Psoas muscle (tissue), 8 donors: ENCODE results near the gene SRPK2. TPM values are rescaled to one million over a fixed set of nuclear protein-coding genes. Genes with fewer than 3 reads are reported as not detected.
"Not testable (repeated sequence)": the region's sequence is repeated elsewhere in the genome, so short reads cannot be mapped to it uniquely, and the experiment has no call there.

ENCODE experiments used
- ATAC-seq, 4 donors: fragments of 200-7000 bp; cut with Tn5 transposase; one replicate each; pipeline ENCODE4 v1.9.1; 2020; ENCODE audit warnings: moderate library complexity in 3 of 4, mild to moderate bottlenecking in 2 of 4
- DNase-seq, 2 donors: peaks; one replicate each; pipeline ENCODE4 v3.0.0-alpha.2; 2020
- H3K27ac ChIP-seq: fragments of 200-600 bp; one replicate; pipeline ENCODE4 v1.8.0; 2022
- H3K27me3 ChIP-seq, 3 donors: fragments of 200-600 bp in 1 of 3; one replicate each; pipeline versions ENCODE4 v1.6.1 to v1.8.0; 2013 to 2022; ENCODE audit warnings: low read length in 2 of 3, mild to moderate bottlenecking in 2 of 3, moderate library complexity in 1 of 3; ENCODE audit not compliant: insufficient read depth in 3 of 3
- H3K36me3 ChIP-seq, 2 donors: fragments of 200-600 bp in 1 of 2; one replicate each; pipeline versions ENCODE4 v1.6.1 to v1.8.0; 2013 to 2022; ENCODE audit warnings: low read depth in 1 of 2, mild to moderate bottlenecking in 1 of 2, moderate library complexity in 1 of 2; ENCODE audit not compliant: insufficient read depth in 1 of 2
- H3K4me1 ChIP-seq: fragments of 200-600 bp; one replicate; pipeline ENCODE4 v1.8.0; 2022
- H3K4me3 ChIP-seq: fragments of 200-600 bp; one replicate; pipeline ENCODE4 v1.8.0; 2022; ENCODE audit warnings: mild to moderate bottlenecking
- H3K9me3 ChIP-seq: fragments of 200-600 bp; one replicate; pipeline ENCODE4 v1.8.0; 2022
- CTCF ChIP-seq: fragments of 200-600 bp; IDR thresholded peaks from one replicate; pipeline ENCODE4 v1.8.0; 2022; ENCODE audit warnings: antibody characterized with exemption
- WGBS, 3 donors: extraction: QIAGEN DNeasy Blood & Tissue Kit; methylation state at CpG; one replicate each; pipeline versions ENCODE4 v1.1.6 to v1.1.7; 2013; 5-methylcytosine and 5-hydroxymethylcytosine counted together
- intact Hi-C, 2 donors: fragments of 100-400 bp; cut with DNase I; formaldehyde crosslinking; loops; one replicate each; pipeline versions ENCODE4 v1.11.0 to v1.14.2; 2022
- polyA plus RNA-seq, 3 donors: library from polyadenylated mRNA; stranded (reverse); fragments of 200-250 nt; gene quantifications; one replicate each; pipeline ENCODE4 v1.2.3, GENCODE V29; 2013
- total RNA-seq, 4 donors: library from RNA; stranded (reverse); fragmentation: NEBNext Ultra II Directional in 2 of 4; extraction: Animal tissue kit (Norgen Biotek cat#: 25700) in 2 of 4; gene quantifications; one replicate each; pipeline versions ENCODE4 v1.2.1 to v1.2.4, GENCODE V29; 2021 to 2023
- donor health status: healthy with polysubstance abuse.
- donor health status: DM: no; HTN: no; CAD: no; lungs with moderate emphysema.
- donor health status: Bipolar disorder and iron deficiency.
- donor health status: healthy.
- donor health status: DM: yes; HTN: yes; CAD: no.
- donor health status: DM: no; HTN: no; CAD: no.
- donor health status: DM: no; HTN: no; CAD: no.
- donor health status: DM: yes; HTN: yes; CAD: no.

Gene SRPK2
- total and polyA plus RNA-seq, 7 donors: 12.7 to 51.3 (median 33.2) TPM

GRCh38 chr7:105238198-105238765 lies 150.4 kb downstream of the SRPK2 start:
- Histone ChIP-seq H3K27me3 (no peaks in the 10 kb centered on the region), H3K4me1 (peaks cover 54% of the 10 kb centered on the region), H3K9me3 (no peaks in the 10 kb centered on the region), H3K4me3 (no peak overlapping the region), H3K36me3 (no peaks in the 10 kb centered on the region), H3K27ac (no peak overlapping the region)
- intact Hi-C loops: no loop called here
- no peak for TF ChIP-seq CTCF
- DNase-seq (no peak), ATAC-seq (peak in 3 of 4 donors; percentile 51 to 70 (median 63))
- 69 to 99% (median 80%) methylated on average over 5 of the region's 5 CpGs for WGBS, 3 donors

DNA sequence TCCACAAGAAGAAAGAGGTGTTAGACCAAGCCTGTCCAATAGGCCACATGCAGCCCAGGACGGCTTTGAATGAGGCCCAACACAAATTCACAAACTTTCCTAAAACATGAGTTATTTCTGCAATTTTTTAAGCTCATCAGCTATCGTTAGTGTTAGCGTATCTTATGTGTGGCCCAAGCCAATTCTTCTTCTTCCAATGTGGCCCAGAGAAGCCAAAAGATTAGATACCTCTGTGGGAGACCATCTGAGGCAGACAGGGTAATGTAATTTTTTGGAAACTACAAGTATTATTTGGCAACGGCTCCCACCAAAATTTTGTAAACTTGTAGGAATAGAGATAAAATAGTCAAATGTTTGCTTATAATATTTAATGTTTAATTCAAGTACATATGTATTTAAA lies 153.8 kb downstream of the SRPK2 start:
- H3K36me3 ChIP-seq: peaks cover 0 to 8% of the 10 kb centered on the region in 2 donors
- ATAC-seq (no peak), DNase-seq (no peak)
- H3K4me1 ChIP-seq: peaks cover 35% of the 10 kb centered on the region
- no peak for TF ChIP-seq CTCF
- H3K4me3 ChIP-seq: no peak overlapping the region
- no peaks in the 10 kb centered on the region for H3K9me3 ChIP-seq
- intact Hi-C loops: no loop called here
- WGBS, 3 donors: 79 to 86% (median 80%) methylated on average over 4 of the region's 4 CpGs
- no peak overlapping the region for H3K27ac ChIP-seq
- H3K27me3 ChIP-seq: no peaks in the 10 kb centered on the region

DNA sequence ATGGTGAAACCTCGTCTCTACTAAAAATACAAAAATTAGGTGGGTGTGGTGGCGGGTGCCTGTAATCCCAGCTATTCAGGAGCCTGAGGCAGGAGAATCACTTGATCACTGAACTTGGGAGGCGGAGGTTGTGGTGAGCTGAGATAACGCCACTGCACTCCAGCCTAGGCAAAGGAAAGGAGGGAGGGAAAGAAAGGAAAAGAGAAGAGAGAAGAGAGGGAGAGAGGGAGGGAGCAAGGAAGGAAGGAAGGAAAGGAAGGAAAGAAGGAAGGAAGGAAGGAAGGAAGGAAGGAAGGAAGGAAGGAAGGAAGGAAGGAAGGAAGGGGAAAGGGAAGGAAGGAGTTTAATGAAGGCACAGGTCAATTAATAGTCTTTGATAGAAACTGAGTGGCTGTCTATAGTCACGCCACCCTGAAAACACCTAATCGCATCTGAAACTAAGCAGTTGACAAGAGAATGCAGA lies 155.9 kb downstream of the SRPK2 start:
- H3K9me3 ChIP-seq, H3K36me3 ChIP-seq, DNase-seq, H3K27ac ChIP-seq, H3K4me3 ChIP-seq, H3K27me3 ChIP-seq, ATAC-seq, intact Hi-C loops: not testable (repeated sequence)
- peaks cover 18% of the 10 kb centered on the region for H3K4me1 ChIP-seq
- WGBS, 3 donors: 98 to 99% (median 98%) methylated on average over 6 of the region's 6 CpGs

DNA sequence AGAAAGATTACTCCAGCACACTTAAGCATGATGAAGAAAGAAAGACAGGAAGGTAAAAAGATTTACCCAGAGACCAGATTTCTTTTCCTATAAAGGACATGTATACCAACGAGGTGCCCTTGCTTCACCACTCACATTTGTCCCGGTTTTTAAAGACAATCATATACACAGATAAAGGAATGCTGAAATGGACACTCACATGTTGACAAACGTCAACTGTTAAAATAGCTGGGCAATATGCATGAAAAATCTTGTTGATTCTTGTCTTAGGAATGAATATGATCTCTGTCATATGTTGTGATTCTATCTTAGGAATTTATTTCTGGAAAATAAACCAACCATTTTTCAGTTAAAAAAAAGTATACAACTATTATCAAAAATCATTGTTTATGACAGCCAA lies 158.2 kb downstream of the SRPK2 start:
- H3K4me3 ChIP-seq: no peak overlapping the region
- H3K9me3 ChIP-seq: no peaks in the 10 kb centered on the region
- H3K36me3 ChIP-seq: peaks cover 0 to 8% of the 10 kb centered on the region in 2 donors
- no peaks in the 10 kb centered on the region for H3K27me3 ChIP-seq
- 42 to 52% (median 48%) methylated on average over 3 of the region's 3 CpGs for WGBS, 3 donors
- no peak for ATAC-seq
- H3K27ac ChIP-seq: no peak overlapping the region
- no peak for DNase-seq
- TF ChIP-seq CTCF: no peak
- intact Hi-C loops: no loop called here
- peaks cover 7% of the 10 kb centered on the region for H3K4me1 ChIP-seq

DNA sequence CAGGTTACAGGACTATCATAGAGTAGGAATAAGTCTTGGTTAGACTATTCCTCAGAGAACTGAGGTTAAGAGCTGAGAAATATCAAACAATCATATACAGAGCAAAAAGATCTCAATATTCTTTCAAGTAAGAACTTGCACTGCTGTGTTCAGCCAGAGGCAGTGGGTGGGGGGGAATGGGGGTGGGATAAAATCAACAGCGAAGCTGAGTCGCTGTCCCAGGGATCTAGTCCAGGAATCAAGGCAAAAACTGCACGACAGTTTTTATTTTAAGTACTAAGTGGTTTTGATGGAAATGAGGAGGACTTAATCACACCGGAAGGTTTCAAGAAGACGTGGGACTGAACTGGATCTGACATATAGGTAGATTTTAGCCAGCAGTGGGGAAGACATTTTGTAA lies 159.1 kb downstream of the SRPK2 start:
- Histone ChIP-seq H3K9me3 (no peaks in the 10 kb centered on the region), H3K4me3 (no peak overlapping the region), H3K27me3 (no peaks in the 10 kb centered on the region), H3K4me1 (peaks cover 15% of the 10 kb centered on the region), H3K36me3 (peaks cover 0 to 8% of the 10 kb centered on the region in 2 donors), H3K27ac (no peak overlapping the region)
- no peak for ATAC-seq
- no peak for TF ChIP-seq CTCF
- 82 to 86% (median 82%) methylated on average over 5 of the region's 5 CpGs for WGBS, 3 donors
- DNase-seq: no peak
- intact Hi-C loops: no loop called here
